ENCODE measurements around the gene SPOCK1.

- no peak for TF ChIP-seq CTCF (IDR thresholded peaks at IDR 0.05; ENCODE audit: low read depth, low read length)
- TF ChIP-seq MAX (IDR thresholded peaks at IDR 0.05; ENCODE audit: low read depth, low read length) = no peak
Measured at GRCh38 chr5:137040024-137040423, 459.1 kb downstream of the SPOCK1 start.
